GM21360 (cell line): ENCODE data around the gene ADNP2.

ENCODE experiments used
- ATAC-seq: cut with Tn5 transposase; IDR thresholded peaks from one replicate; pipeline ENCODE4 v1.9.1; 2021; ENCODE audit warnings: mild to moderate bottlenecking, moderate library complexity; ENCODE audit not compliant: unreplicated experiment

Gene ADNP2

DNA sequence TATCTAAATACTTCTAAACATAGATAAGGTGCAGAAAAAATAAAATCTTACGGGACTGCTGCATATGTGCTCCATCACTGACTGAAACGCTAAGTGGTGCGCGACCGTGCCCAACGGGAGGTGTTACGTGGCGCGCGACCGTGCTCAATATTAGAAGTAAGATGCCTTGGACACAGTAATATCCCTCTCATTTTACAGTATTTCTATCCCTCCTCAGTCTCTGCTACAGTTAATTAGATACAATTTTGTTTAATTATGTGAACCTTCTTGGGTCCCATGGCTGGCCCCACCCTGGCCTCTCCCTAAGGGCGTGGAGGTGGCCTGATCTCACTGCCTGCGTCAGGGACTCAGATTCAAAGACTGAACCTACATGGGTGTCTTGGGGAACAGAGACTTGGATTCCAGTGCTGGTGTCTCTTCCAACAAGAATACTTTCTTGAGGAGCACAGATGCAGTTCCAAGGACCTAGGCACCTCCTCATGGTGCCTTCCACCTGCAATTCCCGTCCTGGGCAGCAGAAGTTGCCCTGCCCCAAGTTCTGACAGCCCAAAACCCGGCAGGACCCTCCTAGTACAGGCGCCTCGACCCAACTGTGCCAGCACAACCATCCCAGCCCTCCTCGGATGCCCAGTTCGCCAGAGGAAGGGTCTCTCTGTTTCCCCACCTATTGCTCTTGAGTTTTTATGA lies 79.0 kb downstream of the ADNP2 start:
- ATAC-seq = no peak

GRCh38 chr18:80188643-80189530 lies 79.8 kb downstream of the ADNP2 start:
- ATAC-seq = no peak

GRCh38 chr18:80189531-80189865 lies 80.4 kb downstream of the ADNP2 start:
- ATAC-seq = no peak
